ENCODE results near the gene ANKRD44.

The ANKRD44 gene

GRCh38 chr2:197277794-197278193 is 32.8 kb downstream of the ANKRD44 start:
- no peak overlapping the region for H3K4me3 ChIP-seq (ENCODE audit: insufficient read length, low read depth)
- H3K4me1 ChIP-seq (ENCODE audit: insufficient read depth, insufficient read length), result no peaks in the 10 kb centered on the region
- no peaks in the 10 kb centered on the region for H3K36me3 ChIP-seq (ENCODE audit: insufficient read depth, insufficient read length, low read length)
- H3K9ac ChIP-seq (ENCODE audit: insufficient read length, low read depth), result no peak overlapping the region
- no peak for DNase-seq (ENCODE audit: low read depth, low spot score)
- no peaks in the 10 kb centered on the region for H3K9me3 ChIP-seq (ENCODE audit: insufficient read depth, low read length)
- H3K27me3 ChIP-seq (ENCODE audit: insufficient read depth, insufficient read length), result no peaks in the 10 kb centered on the region
- TF ChIP-seq YY1 (IDR thresholded peaks at IDR 0.05; ENCODE audit: insufficient read depth, insufficient read length), result no peak
- no peak for TF ChIP-seq ZNF274 (IDR thresholded peaks at IDR 0.05; ENCODE audit: low read depth, low read length)
- no peak for TF ChIP-seq SUZ12 (IDR thresholded peaks at IDR 0.05; ENCODE audit: extremely low read depth, insufficient read depth, insufficient read length)

DNA sequence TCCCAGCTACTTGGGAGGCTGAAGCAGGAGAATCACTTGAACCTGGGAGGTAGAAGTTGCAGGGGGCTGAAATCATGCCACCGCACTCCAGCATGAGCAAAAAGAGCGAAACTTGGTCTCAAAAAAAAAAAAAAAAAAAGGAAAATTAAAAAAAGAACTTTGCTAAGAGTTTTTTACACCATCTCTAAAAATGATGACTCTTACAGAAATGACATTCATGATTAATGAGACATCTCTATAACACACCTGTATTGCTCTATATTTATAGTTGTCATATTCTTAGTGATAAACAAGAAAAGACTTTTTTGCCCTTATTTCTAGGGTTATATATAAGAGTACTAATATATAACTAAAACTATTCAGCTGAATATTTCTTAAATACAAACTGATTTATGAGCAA is 34.4 kb downstream of the ANKRD44 start:
- H3K4me1 ChIP-seq (ENCODE audit: insufficient read depth, insufficient read length), result no peaks in the 10 kb centered on the region
- TF ChIP-seq YY1 (IDR thresholded peaks at IDR 0.05; ENCODE audit: insufficient read depth, insufficient read length) (no peak), SUZ12 (IDR thresholded peaks at IDR 0.05; ENCODE audit: extremely low read depth, insufficient read depth, insufficient read length) (no peak), ZNF274 (IDR thresholded peaks at IDR 0.05; ENCODE audit: low read depth, low read length) (no peak)

GRCh38 chr2:197274937-197275336 is 35.6 kb downstream of the ANKRD44 start:
- TF ChIP-seq ZNF274 (IDR thresholded peaks at IDR 0.05; ENCODE audit: low read depth, low read length) (no peak), YY1 (IDR thresholded peaks at IDR 0.05; ENCODE audit: insufficient read depth, insufficient read length) (no peak), SUZ12 (IDR thresholded peaks at IDR 0.05; ENCODE audit: extremely low read depth, insufficient read depth, insufficient read length) (no peak)
- peaks cover under 1% of the 10 kb centered on the region for H3K4me1 ChIP-seq (ENCODE audit: insufficient read depth, insufficient read length)
- H3K36me3 ChIP-seq (ENCODE audit: insufficient read depth, insufficient read length, low read length), result no peaks in the 10 kb centered on the region
- H3K4me3 ChIP-seq (ENCODE audit: insufficient read length, low read depth), result no peak overlapping the region
- H3K9me3 ChIP-seq (ENCODE audit: insufficient read depth, low read length), result no peaks in the 10 kb centered on the region
- H3K27me3 ChIP-seq (ENCODE audit: insufficient read depth, insufficient read length), result no peaks in the 10 kb centered on the region
- H3K9ac ChIP-seq (ENCODE audit: insufficient read length, low read depth), result no peak overlapping the region
- DNase-seq (ENCODE audit: low read depth, low spot score), result no peak

More for the DNA sequence above, 34.4 kb downstream of the ANKRD44 start:
- Histone ChIP-seq H3K9me3 (ENCODE audit: insufficient read depth, low read length) (no peaks in the 10 kb centered on the region), H3K36me3 (ENCODE audit: insufficient read depth, insufficient read length, low read length) (no peaks in the 10 kb centered on the region), H3K27me3 (ENCODE audit: insufficient read depth, insufficient read length) (no peaks in the 10 kb centered on the region), H3K4me3 (ENCODE audit: insufficient read length, low read depth) (no peak overlapping the region), H3K9ac (ENCODE audit: insufficient read length, low read depth) (no peak overlapping the region)
- no peak for DNase-seq (ENCODE audit: low read depth, low spot score)

GRCh38 chr2:197274349-197274748 is 36.2 kb downstream of the ANKRD44 start:
- Histone ChIP-seq H3K27me3 (ENCODE audit: insufficient read depth, insufficient read length) (no peaks in the 10 kb centered on the region), H3K9me3 (ENCODE audit: insufficient read depth, low read length) (no peaks in the 10 kb centered on the region), H3K9ac (ENCODE audit: insufficient read length, low read depth) (no peak overlapping the region), H3K4me3 (ENCODE audit: insufficient read length, low read depth) (no peak overlapping the region), H3K36me3 (ENCODE audit: insufficient read depth, insufficient read length, low read length) (no peaks in the 10 kb centered on the region), H3K4me1 (ENCODE audit: insufficient read depth, insufficient read length) (peaks cover 3% of the 10 kb centered on the region)
- no peak for DNase-seq (ENCODE audit: low read depth, low spot score)
- TF ChIP-seq YY1 (IDR thresholded peaks at IDR 0.05; ENCODE audit: insufficient read depth, insufficient read length) (no peak), SUZ12 (IDR thresholded peaks at IDR 0.05; ENCODE audit: extremely low read depth, insufficient read depth, insufficient read length) (no peak), ZNF274 (IDR thresholded peaks at IDR 0.05; ENCODE audit: low read depth, low read length) (no peak)

DNA sequence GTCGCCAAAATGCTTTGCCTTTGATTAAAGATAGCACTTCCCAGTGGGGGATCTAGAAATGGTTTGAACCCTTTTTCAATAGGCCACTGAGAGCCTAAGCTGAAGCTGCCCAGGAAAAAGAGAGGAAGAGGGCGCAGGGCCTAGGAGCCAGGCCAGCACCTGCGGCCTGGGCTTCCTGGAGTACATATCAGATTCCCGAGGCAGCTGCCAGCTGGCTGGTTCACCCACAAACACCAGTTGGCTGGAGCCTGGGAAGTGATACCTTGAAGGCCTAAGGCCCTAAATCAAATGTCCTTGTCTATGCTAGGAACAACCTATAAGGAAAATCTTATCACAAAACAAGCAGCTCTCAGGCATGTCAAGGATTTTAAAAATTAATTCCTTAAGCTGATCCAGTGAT is 37.1 kb downstream of the ANKRD44 start:
- Histone ChIP-seq H3K27me3 (ENCODE audit: insufficient read depth, insufficient read length) (no peaks in the 10 kb centered on the region), H3K9me3 (ENCODE audit: insufficient read depth, low read length) (no peaks in the 10 kb centered on the region), H3K9ac (ENCODE audit: insufficient read length, low read depth) (no peak overlapping the region), H3K4me3 (ENCODE audit: insufficient read length, low read depth) (no peak overlapping the region), H3K4me1 (ENCODE audit: insufficient read depth, insufficient read length) (peaks cover 3% of the 10 kb centered on the region), H3K36me3 (ENCODE audit: insufficient read depth, insufficient read length, low read length) (no peaks in the 10 kb centered on the region)
- TF ChIP-seq SUZ12 (IDR thresholded peaks at IDR 0.05; ENCODE audit: extremely low read depth, insufficient read depth, insufficient read length) (no peak), YY1 (IDR thresholded peaks at IDR 0.05; ENCODE audit: insufficient read depth, insufficient read length) (no peak), ZNF274 (IDR thresholded peaks at IDR 0.05; ENCODE audit: low read depth, low read length) (no peak)
- no peak for DNase-seq (ENCODE audit: low read depth, low spot score)

DNA sequence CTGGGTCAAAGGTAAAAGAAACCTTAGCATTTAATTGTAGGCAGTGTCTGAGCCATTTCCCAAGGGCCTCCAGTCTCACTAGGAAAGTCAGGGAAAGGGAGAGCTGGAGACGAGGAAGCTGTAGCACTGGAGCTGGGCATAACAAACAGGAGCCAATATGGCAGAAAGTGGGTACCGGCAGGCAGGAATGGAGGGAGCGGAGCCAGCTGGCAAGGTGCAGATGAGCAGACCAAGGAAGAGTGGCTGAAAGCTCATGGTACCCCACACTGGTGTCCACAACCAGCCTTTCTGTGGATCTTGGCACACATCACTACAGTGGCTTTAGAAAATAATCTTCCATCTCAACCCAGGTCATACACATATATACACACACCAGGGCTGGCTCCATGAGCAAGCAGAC is 40.0 kb downstream of the ANKRD44 start:
- Histone ChIP-seq H3K9me3 (ENCODE audit: insufficient read depth, low read length) (no peaks in the 10 kb centered on the region), H3K27me3 (ENCODE audit: insufficient read depth, insufficient read length) (no peaks in the 10 kb centered on the region), H3K9ac (ENCODE audit: insufficient read length, low read depth) (no peak overlapping the region), H3K4me1 (ENCODE audit: insufficient read depth, insufficient read length) (peaks cover 3% of the 10 kb centered on the region), H3K36me3 (ENCODE audit: insufficient read depth, insufficient read length, low read length) (no peaks in the 10 kb centered on the region), H3K4me3 (ENCODE audit: insufficient read length, low read depth) (no peak overlapping the region)
- DNase-seq (ENCODE audit: low read depth, low spot score), result no peak
- TF ChIP-seq YY1 (IDR thresholded peaks at IDR 0.05; ENCODE audit: insufficient read depth, insufficient read length) (no peak), SUZ12 (IDR thresholded peaks at IDR 0.05; ENCODE audit: extremely low read depth, insufficient read depth, insufficient read length) (no peak), ZNF274 (IDR thresholded peaks at IDR 0.05; ENCODE audit: low read depth, low read length) (no peak)

- TF ChIP-seq SUZ12 (IDR thresholded peaks at IDR 0.05; ENCODE audit: extremely low read depth, insufficient read depth, insufficient read length) (no peak), YY1 (IDR thresholded peaks at IDR 0.05; ENCODE audit: insufficient read depth, insufficient read length) (no peak), ZNF274 (IDR thresholded peaks at IDR 0.05; ENCODE audit: low read depth, low read length) (no peak)
- no peak overlapping the region for H3K4me3 ChIP-seq (ENCODE audit: insufficient read length, low read depth)
- no peaks in the 10 kb centered on the region for H3K9me3 ChIP-seq (ENCODE audit: insufficient read depth, low read length)
- H3K36me3 ChIP-seq (ENCODE audit: insufficient read depth, insufficient read length, low read length), result no peaks in the 10 kb centered on the region
- DNase-seq (ENCODE audit: low read depth, low spot score), result no peak
- H3K27me3 ChIP-seq (ENCODE audit: insufficient read depth, insufficient read length), result no peaks in the 10 kb centered on the region
- no peak overlapping the region for H3K9ac ChIP-seq (ENCODE audit: insufficient read length, low read depth)
- peaks cover 3% of the 10 kb centered on the region for H3K4me1 ChIP-seq (ENCODE audit: insufficient read depth, insufficient read length)
Measured at GRCh38 chr2:197269815-197270214, 40.8 kb downstream of the ANKRD44 start.
